HepG2 (cell line): ENCODE results near the gene NAPG. TPM values are rescaled to one million over a fixed set of nuclear protein-coding genes. Genes with fewer than 3 reads are reported as not detected.

Experiments
- ATAD3A ChIP-seq: sonication (generic); formaldehyde crosslinking; IDR thresholded peaks from 2 replicates; pipeline ENCODE4 v1.4.0; 2020; ENCODE audit warnings: missing genetic modification reagents
- KAT2B ChIP-seq: fragments of 150-350 bp; IDR thresholded peaks from 2 replicates; pipeline ENCODE4 v1.6.1; 2014; ENCODE audit warnings: low read depth, low read length, borderline replicate concordance
- NAIF1 ChIP-seq: sonication (generic); formaldehyde crosslinking; IDR thresholded peaks from 2 replicates; pipeline ENCODE4 v1.5.0; 2020; ENCODE audit warnings: mild to moderate bottlenecking, missing genetic modification reagents, borderline replicate concordance
- NCOR1 ChIP-seq: fragments of 200-600 bp; sonication (generic); IDR thresholded peaks from 2 replicates; pipeline ENCODE4 v1.7.0; 2017; ENCODE audit warnings: antibody characterized with exemption, low read length, borderline replicate concordance
- NFIB ChIP-seq: sonication (generic); formaldehyde crosslinking; IDR thresholded peaks from 2 replicates; pipeline ENCODE4 v1.9.0; 2021; ENCODE audit warnings: missing genetic modification reagents, mild to moderate bottlenecking, borderline replicate concordance
- POLR2AphosphoS2 ChIP-seq: IDR thresholded peaks from 2 replicates; pipeline ENCODE4 v1.6.1; 2011; ENCODE audit warnings: low read depth, low read length, improper control_type of control experiment
- RXRB ChIP-seq: IDR thresholded peaks from 2 replicates; pipeline ENCODE4 v1.6.1; 2016; ENCODE audit warnings: borderline replicate concordance, missing genetic modification reagents, missing compliant biosample characterization
- SETDB1 ChIP-seq: sonication (generic); formaldehyde crosslinking; IDR thresholded peaks from 2 replicates; pipeline ENCODE4 v1.5.1; 2020; ENCODE audit warnings: missing genetic modification reagents, mild to moderate bottlenecking, borderline replicate concordance
- ZFY ChIP-seq: sonication (generic); formaldehyde crosslinking; IDR thresholded peaks from 2 replicates; pipeline ENCODE4 v1.4.0; 2020; ENCODE audit warnings: missing genetic modification reagents
- ZNF12 ChIP-seq: sonication (generic); formaldehyde crosslinking; IDR thresholded peaks from 2 replicates; pipeline ENCODE4 v1.5.0; 2020; ENCODE audit warnings: missing genetic modification reagents
- ZNF33B ChIP-seq: sonication (generic); formaldehyde crosslinking; IDR thresholded peaks from 2 replicates; pipeline ENCODE4 v1.5.1; 2020; ENCODE audit warnings: mild to moderate bottlenecking, missing genetic modification reagents
- ZNF556 ChIP-seq: sonication (generic); formaldehyde crosslinking; IDR thresholded peaks from 2 replicates; pipeline ENCODE4 v1.4.0; 2020; ENCODE audit warnings: mild to moderate bottlenecking, missing genetic modification reagents, borderline replicate concordance
- ZNF577 ChIP-seq: sonication (generic); formaldehyde crosslinking; IDR thresholded peaks from 2 replicates; pipeline ENCODE4 v1.4.0; 2020; ENCODE audit warnings: mild to moderate bottlenecking, low read depth, missing genetic modification reagents, borderline replicate concordance
- ZNF780A ChIP-seq: sonication (generic); formaldehyde crosslinking; IDR thresholded peaks from 2 replicates; pipeline ENCODE4 v1.8.0; 2022; ENCODE audit warnings: mild to moderate bottlenecking, missing genetic modification reagents, moderate library complexity
- ZNF792 ChIP-seq: IDR thresholded peaks from 2 replicates; pipeline ENCODE4 v1.6.1; 2016
- polyA plus RNA-seq, 8 experiments: library from polyadenylated mRNA; depleted of rRNA in 3 of 8; stranded (reverse) in 7 of 8; unstranded in 1 of 8; fragments of >200 nt; fragmentation: Illumina TruSeq in 4 of 8; extraction: Trizol in 4 of 8; gene quantifications; 2 replicates each; pipeline versions ENCODE4 v1.2.1 to v1.2.3, GENCODE V29; 2011 to 2016; ENCODE audit warnings: low read depth in 4 of 8, missing spikeins in 1 of 8, mixed read lengths in 1 of 8; ENCODE audit not compliant: insufficient read depth in 1 of 8
- total RNA-seq, 5 experiments: library from RNA; depleted of rRNA; stranded (reverse); fragments of >200 nt; fragmentation: Illumina TruSeq; extraction: Trizol; gene quantifications; 2 replicates each; pipeline ENCODE4 v1.2.3, GENCODE V29; 2016; ENCODE audit warnings: low read depth in 1 of 5
- TF ChIP-seq, protein P1 (sequence below): IDR thresholded peaks from 2 replicates; pipeline ENCODE4 v1.6.1; 2016; ENCODE audit warnings: low read depth, control low read depth
- TF ChIP-seq, protein P2 (sequence below): sonication (generic); formaldehyde crosslinking; IDR thresholded peaks from 2 replicates; pipeline ENCODE4 v1.5.1; 2020; ENCODE audit warnings: mild to moderate bottlenecking, moderate library complexity, missing genetic modification reagents
- TF ChIP-seq, protein P3 (sequence below): IDR thresholded peaks from 2 replicates; pipeline ENCODE4 v1.4.0; 2020; ENCODE audit warnings: mild to moderate bottlenecking, missing genetic modification reagents

The NAPG gene
- total and polyA plus RNA-seq, 2 of the 13 experiments (the other 11 are each of a cell fraction or from before 2014, with no cell fraction given), result 19.8 to 34.4 TPM

DNA sequence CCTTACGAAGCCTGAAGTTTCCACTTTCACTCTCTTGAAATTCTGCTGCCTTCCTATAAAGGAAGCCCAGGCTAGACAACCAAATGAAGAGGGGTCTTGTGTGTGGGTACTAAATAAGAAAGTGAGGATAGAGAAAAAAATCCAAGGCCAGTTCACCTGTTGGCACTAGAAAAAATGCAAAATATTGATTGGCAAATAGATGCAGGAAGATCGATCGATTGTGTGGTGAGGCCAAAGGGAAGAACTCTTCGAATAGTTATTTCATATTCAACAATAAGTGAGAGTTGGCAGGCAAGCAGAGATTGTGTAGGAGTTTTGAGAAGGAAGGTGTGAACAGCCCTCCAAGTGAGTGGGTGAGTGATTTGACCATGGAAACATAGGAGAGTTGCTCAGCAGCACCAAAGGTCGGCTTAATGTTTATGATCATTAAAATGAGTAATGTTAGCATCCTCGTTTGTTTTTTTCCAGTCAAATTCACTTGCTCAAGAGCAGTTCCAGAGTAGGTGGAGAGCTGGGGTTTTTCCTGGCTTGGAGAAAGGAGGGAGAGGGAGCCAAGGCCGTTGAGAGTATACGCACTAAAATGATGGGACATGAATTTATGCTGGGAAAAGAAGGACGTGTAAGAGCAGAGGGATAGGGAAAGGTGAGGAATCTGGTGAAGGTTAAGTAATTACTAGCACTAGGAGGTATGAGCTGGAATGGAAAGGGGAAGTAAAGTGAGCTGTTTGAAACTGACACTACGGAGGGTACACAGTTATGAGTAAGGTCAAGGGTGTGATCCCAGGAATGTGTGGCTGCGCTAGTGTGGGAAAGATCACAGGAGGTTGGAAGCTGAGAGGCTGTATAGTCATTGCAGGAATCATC lies 1.1 kb upstream of the NAPG start (continued):
- TF ChIP-seq, protein P1, sequence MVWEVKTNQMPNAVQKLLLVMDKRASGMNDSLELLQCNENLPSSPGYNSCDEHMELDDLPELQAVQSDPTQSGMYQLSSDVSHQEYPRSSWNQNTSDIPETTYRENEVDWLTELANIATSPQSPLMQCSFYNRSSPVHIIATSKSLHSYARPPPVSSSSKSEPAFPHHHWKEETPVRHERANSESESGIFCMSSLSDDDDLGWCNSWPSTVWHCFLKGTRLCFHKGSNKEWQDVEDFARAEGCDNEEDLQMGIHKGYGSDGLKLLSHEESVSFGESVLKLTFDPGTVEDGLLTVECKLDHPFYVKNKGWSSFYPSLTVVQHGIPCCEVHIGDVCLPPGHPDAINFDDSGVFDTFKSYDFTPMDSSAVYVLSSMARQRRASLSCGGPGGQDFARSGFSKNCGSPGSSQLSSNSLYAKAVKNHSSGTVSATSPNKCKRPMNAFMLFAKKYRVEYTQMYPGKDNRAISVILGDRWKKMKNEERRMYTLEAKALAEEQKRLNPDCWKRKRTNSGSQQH (CRISPR knock-in tag), result no peak
- TF ChIP-seq ZNF12 (CRISPR knock-in tag) (no peak), ZNF780A (CRISPR knock-in tag) (no peak), ZNF577 (CRISPR knock-in tag) (no peak), ZNF33B (CRISPR knock-in tag) (no peak), ATAD3A (no peak), ZFY (CRISPR knock-in tag) (no peak), NCOR1 (no peak), POLR2AphosphoS2 (no peak), KAT2B (peak; percentile 96), ZNF556 (CRISPR knock-in tag) (no peak), SETDB1 (CRISPR knock-in tag) (no peak), NAIF1 (CRISPR knock-in tag) (no peak), NFIB (CRISPR knock-in tag) (no peak), ZNF792 (CRISPR knock-in tag) (no peak), RXRB (CRISPR knock-in tag) (peak; percentile 46; the same call in 1 of the 2 replicates)
- TF ChIP-seq, protein P2, sequence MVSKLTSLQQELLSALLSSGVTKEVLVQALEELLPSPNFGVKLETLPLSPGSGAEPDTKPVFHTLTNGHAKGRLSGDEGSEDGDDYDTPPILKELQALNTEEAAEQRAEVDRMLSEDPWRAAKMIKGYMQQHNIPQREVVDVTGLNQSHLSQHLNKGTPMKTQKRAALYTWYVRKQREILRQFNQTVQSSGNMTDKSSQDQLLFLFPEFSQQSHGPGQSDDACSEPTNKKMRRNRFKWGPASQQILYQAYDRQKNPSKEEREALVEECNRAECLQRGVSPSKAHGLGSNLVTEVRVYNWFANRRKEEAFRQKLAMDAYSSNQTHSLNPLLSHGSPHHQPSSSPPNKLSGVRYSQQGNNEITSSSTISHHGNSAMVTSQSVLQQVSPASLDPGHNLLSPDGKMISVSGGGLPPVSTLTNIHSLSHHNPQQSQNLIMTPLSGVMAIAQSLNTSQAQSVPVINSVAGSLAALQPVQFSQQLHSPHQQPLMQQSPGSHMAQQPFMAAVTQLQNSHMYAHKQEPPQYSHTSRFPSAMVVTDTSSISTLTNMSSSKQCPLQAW (CRISPR knock-in tag), result no peak
- TF ChIP-seq, protein P3, sequence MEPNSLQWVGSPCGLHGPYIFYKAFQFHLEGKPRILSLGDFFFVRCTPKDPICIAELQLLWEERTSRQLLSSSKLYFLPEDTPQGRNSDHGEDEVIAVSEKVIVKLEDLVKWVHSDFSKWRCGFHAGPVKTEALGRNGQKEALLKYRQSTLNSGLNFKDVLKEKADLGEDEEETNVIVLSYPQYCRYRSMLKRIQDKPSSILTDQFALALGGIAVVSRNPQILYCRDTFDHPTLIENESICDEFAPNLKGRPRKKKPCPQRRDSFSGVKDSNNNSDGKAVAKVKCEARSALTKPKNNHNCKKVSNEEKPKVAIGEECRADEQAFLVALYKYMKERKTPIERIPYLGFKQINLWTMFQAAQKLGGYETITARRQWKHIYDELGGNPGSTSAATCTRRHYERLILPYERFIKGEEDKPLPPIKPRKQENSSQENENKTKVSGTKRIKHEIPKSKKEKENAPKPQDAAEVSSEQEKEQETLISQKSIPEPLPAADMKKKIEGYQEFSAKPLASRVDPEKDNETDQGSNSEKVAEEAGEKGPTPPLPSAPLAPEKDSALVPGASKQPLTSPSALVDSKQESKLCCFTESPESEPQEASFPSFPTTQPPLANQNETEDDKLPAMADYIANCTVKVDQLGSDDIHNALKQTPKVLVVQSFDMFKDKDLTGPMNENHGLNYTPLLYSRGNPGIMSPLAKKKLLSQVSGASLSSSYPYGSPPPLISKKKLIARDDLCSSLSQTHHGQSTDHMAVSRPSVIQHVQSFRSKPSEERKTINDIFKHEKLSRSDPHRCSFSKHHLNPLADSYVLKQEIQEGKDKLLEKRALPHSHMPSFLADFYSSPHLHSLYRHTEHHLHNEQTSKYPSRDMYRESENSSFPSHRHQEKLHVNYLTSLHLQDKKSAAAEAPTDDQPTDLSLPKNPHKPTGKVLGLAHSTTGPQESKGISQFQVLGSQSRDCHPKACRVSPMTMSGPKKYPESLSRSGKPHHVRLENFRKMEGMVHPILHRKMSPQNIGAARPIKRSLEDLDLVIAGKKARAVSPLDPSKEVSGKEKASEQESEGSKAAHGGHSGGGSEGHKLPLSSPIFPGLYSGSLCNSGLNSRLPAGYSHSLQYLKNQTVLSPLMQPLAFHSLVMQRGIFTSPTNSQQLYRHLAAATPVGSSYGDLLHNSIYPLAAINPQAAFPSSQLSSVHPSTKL (CRISPR knock-in tag), result peak; percentile 65
